IPS-18c (cell line): ENCODE results near the gene CEP20.
"Not testable (repeated sequence)": the region's sequence is repeated elsewhere in the genome, so short reads cannot be mapped to it uniquely, and the experiment has no call there.

Source experiments
- H3K4me3 ChIP-seq: 2 replicates; pipeline ENCODE4 v1.7.0; 2013; ENCODE audit warnings: low read depth, mild to moderate bottlenecking, low read length, moderate library complexity; ENCODE audit not compliant: insufficient read depth
- H3K9me3 ChIP-seq: one replicate; pipeline ENCODE4 v1.6.1; 2013; ENCODE audit warnings: mild to moderate bottlenecking, low read length, moderate library complexity; ENCODE audit not compliant: control insufficient read depth, insufficient read depth

Gene CEP20

DNA sequence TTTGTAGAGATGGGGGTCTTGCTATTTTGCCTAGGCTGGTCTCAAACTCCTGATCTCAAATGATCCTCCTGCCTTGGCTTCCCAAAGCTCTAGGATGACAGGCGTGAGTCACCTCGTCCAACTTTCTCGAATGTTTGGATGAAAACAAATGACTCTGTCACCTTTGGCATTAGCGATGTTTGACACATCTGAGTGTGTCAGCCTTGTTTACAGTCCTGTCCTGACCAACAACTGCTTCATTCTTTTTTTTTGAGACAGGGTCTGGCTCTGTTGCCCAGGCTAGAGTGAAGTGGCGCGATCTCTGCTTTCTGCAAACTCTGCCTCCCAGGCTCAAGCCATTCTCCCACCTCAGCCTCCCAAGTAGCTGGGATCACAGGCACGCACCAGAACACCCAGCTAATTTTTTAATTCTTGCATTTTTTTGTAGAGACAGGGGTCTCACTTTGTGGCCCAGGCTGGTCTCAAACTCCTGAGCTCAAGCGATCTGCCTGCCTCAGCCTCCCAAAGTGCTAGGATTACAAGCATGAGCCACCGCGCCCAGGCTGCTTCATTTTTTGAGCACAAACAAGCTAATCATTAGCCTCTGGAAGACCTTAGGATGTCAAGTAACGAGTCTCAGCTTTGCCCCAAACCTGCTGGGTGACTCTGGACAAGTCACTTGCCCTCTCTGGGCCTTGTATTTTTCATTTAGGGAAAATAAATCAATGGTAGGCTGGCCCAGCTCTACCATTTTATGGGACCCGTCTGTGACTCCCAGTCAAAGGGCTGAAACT is 39.0 kb downstream of the CEP20 start:
- H3K4me3 ChIP-seq, result no peak overlapping the region
- H3K9me3 ChIP-seq, result no peaks in the 10 kb centered on the region

DNA sequence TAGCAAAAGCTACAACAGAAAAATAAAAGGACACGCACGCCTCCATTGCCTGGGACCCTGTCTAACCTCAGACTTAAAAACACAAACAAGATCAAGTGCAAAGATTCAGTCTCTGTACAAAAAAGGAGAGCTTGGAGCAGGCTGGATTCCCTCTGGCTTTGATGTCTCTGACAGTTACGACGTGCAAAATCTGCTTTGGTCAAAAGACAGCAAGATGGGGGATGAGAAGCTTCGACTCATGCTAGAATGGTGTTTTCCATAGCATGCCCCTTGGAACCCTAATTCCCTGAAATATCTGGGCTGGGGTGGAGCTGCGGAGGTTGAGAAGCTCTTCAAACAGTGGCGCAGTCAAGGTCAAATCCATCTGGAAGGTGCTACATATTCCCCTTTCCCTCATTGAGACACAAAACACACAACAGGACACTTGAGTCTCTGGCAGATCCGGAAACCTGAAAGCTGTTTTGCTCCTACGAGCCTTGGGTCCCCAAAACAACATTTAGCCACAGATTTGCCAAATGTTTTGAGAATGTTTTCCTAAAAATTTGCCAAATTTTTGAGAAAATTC is 40.7 kb downstream of the CEP20 start:
- no peaks in the 10 kb centered on the region for H3K9me3 ChIP-seq
- no peak overlapping the region for H3K4me3 ChIP-seq

DNA sequence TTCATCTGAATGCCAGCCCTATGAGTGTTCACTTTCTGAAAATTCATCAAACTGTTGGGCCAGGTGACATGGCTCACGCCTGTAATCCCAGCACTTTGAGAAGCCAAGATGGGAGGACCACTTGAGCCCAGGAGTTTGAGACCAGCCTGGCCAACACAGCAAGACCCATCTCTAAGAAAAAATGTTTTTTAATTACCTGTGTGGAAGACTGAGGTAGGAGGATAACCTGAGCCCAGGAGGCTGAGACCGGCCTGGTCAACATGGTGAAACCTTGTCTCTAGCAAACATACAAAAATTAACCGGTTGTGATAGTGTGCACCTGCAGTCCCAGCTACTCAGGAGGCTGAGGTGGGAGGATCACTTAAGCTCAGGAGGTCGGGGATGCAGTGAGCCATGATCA is 41.9 kb downstream of the CEP20 start:
- H3K4me3 ChIP-seq, result no peak overlapping the region

DNA sequence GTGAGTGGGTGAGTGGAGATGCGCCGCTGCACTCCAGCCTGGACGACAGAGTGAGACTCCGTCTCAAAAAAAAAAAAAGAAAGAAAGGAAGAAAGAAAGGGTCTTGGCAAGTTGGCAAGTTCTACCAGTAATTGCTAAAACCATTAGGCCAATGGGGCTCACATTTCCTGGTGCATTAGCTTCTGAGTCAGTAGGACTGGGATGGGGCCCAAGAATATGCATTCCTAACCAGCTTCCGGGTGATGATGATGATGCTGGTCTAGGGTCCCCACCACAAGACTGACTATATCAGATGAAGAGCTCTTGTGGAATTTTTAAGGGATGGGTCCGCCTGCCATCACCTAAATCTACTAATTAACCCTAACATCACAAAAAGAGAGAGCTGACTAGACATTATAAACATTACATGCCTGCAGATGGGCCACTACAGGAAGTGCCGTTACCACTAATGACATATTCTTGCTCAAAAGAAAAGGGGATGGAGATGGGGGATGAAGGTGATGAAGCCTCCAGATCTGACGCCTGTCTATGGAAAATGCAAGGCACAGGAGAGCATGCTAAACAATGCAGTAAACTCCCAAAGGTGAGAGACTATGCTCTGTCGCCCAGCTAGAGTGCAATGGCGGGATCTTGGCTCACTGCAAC is 44.6 kb downstream of the CEP20 start:
- no peaks in the 10 kb centered on the region for H3K9me3 ChIP-seq
- H3K4me3 ChIP-seq, result no peak overlapping the region

More for the DNA sequence above, 41.9 kb downstream of the CEP20 start:
- H3K9me3 ChIP-seq, result no peaks in the 10 kb centered on the region

DNA sequence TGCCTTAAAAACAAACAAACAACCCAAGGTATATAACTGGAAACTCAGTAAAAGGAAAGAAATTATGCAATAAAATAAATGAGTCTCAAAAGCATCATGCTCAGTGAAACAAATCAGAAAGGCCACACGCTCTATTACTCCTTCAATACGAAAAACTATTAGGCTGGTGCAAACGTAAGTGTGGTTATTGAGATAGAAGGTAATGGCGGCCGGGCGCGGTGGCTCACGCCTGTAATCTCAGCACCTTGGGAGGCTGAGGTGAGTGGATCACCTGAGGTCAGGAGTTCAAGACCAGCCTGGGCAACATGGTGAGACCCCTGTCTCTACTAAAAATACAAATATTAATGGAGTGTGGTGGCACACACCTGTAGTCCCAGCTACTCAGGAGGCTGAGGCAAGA is 49.2 kb downstream of the CEP20 start:
- not testable (repeated sequence) for H3K9me3 ChIP-seq, H3K4me3 ChIP-seq

GRCh38 chr16:15837761-15838160 is 50.6 kb downstream of the CEP20 start:
- H3K4me3 ChIP-seq, result no peak overlapping the region
- H3K9me3 ChIP-seq, result no peaks in the 10 kb centered on the region

GRCh38 chr16:15836965-15837611 is 51.3 kb downstream of the CEP20 start:
- H3K9me3 ChIP-seq, result no peaks in the 10 kb centered on the region
- H3K4me3 ChIP-seq, result no peak overlapping the region

GRCh38 chr16:15836074-15836473 is 52.3 kb downstream of the CEP20 start:
- Histone ChIP-seq H3K4me3 (no peak overlapping the region), H3K9me3 (no peaks in the 10 kb centered on the region)

GRCh38 chr16:15835136-15835878 is 53.1 kb downstream of the CEP20 start:
- H3K4me3 ChIP-seq, result no peak overlapping the region

DNA sequence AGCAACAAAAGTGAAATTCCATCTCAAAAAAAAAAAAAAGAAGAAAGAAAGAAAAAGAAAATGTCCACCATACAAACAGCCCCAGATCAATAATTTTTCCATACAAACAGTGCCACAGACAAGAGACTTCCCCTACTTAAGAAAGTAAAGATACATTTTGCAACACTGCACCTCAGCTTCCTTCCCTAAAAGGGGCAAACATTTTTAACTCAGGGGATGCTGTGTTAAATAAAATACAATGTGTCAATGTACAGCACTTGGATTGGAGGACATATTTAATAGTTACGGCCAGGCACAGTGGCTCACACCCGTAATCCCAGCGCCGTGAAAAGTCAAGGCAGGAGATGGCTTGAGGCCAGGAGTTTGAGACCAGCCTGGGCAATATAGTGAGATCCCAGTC is 53.9 kb downstream of the CEP20 start:
- H3K9me3 ChIP-seq, result no peaks in the 10 kb centered on the region

More at GRCh38 chr16:15835136-15835878, 53.1 kb downstream of the CEP20 start:
- H3K9me3 ChIP-seq, result no peaks in the 10 kb centered on the region

DNA sequence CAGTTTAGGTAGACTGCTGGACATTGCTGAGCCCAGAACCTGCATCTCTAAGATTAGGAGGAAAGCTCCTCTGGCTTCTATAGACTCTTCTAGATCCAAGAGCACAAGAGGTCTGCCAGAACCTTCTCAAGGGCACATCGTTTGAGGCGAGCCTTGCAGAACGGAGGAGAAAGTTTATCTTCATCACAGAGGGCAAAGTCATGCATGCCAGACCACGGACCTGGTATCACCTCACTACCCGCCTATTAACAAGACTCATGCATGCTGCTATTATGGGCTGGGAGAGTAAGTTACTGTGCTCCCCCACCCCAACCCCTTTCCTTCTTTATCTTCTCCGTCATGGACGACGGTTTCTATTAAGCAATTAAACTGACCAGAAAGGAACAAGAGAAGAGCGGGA is 54.9 kb downstream of the CEP20 start:
- no peak overlapping the region for H3K4me3 ChIP-seq
- H3K9me3 ChIP-seq, result no peaks in the 10 kb centered on the region

More for the DNA sequence above, 53.9 kb downstream of the CEP20 start:
- H3K4me3 ChIP-seq, result no peak overlapping the region

DNA sequence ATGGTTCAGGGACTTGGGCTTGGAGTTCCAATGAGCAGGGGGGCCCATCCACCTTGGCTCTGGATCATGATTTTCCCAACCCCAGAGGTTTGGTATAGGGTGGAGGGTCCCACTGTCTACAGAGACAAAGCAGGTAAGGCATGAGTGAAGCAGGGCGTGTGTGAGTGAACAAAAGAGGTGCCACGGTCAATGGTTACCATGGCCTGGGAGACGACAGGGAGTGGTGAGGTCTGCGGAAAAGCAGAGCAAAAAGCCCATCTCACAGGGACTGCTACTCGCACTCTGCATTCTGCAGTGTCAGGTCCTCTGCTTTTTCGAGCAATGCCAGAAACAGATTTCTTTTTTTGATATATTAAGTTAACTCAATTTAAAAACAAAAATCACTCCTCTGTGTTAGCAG is 56.2 kb downstream of the CEP20 start:
- Histone ChIP-seq H3K4me3 (no peak overlapping the region), H3K9me3 (no peaks in the 10 kb centered on the region)

- no peaks in the 10 kb centered on the region for H3K9me3 ChIP-seq
- H3K4me3 ChIP-seq, result no peak overlapping the region
Observed at GRCh38 chr16:15830832-15831451, 57.5 kb downstream of the CEP20 start.

DNA sequence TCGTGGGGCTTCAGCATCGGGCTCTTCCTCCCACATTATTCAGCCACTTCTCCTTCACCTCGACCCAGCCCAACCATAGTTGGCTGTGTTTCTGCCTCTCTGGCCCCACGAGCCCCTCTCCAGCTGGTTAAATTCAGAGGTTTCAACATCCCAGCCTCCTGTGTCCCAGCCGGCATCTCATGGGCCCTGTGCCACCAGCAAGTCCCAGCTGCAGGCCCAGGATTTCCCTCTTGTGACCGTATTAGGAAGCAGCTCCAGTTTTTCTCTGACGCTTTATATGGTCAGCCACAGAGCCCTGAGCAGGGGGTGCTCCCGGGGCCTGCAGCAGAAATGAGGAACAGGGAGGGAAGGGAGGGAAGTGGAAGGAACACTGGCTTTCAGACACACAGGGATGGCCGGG is 58.9 kb downstream of the CEP20 start:
- no peaks in the 10 kb centered on the region for H3K9me3 ChIP-seq

DNA sequence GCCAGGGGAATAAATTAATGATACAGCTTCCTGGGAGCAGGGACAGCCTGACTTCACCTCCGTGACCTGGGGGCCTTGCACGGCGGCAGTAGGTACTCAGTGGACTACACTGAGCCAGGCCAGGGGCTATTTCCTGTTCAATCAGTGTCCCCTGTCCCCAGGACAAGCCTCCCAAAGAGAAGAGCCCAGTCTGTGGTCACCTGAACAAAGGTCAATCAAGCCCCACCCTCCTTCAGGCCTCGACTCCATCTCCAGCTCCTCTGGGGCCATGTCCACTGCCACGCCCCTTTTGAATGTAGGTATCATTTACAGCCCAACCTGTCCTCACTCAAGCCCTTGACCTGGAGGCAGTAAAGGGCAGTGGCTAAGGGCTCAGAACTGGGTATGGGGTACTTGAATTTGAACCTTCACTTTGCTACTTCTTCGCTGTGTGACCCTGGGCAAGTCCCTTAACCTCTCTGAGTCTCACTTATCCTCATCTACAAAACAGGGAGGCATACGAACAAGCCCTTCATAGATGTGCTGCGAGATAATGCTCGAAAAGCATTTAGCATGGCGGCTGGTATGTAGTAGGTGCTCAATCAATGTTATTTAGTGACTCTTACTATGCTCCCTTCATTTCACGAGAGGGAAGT is 60.6 kb downstream of the CEP20 start:
- Histone ChIP-seq H3K4me3 (no peak overlapping the region), H3K9me3 (no peaks in the 10 kb centered on the region)

More for the DNA sequence above, 58.9 kb downstream of the CEP20 start:
- H3K4me3 ChIP-seq, result no peak overlapping the region

DNA sequence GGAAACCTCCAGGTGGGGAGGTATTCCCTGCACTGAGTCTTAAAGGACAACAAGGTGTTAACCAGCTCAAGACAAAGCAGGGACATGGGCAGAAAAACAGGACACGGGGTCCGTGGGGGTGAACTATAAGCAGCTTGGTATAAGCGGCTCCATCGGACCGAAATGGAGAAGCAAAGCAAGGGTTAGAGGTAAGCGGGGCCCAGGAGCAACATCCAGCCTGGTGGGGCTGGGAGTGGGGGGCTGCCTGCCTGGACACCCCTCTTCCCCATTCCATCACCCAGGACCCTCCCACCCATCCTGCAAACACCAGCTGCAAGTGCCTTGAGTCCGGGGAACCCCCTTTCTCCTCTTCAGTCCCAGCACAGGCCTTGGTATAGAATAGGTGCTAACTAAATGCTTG is 61.1 kb downstream of the CEP20 start:
- H3K9me3 ChIP-seq, result no peaks in the 10 kb centered on the region
- no peak overlapping the region for H3K4me3 ChIP-seq
